Measurements from ENCODE around the gene KLLN. TPM values are rescaled to one million over a fixed set of nuclear protein-coding genes. Genes with fewer than 3 reads are reported as not detected.

Gene KLLN
- total and polyA plus RNA-seq, 9 of the 15 experiments (the other 6 are each of a cell fraction or from before 2014, with no cell fraction given): 0.07 to 0.40 (median 0.25) TPM

- TF ChIP-seq CREBBP (IDR thresholded peaks at IDR 0.05; ENCODE audit: low read depth, low read length) (no peak), MCM7 (IDR thresholded peaks at IDR 0.05) (no peak), NR4A1 (CRISPR knock-in tag; IDR thresholded peaks at IDR 0.05) (no peak), NR4A1 (tag; IDR thresholded peaks at IDR 0.05) (no peak), CSDE1 (IDR thresholded peaks at IDR 0.05) (no peak), NONO (IDR thresholded peaks at IDR 0.05; ENCODE audit: low read depth in 2 of 2, low read length in 1 of 2) (no peak), SRF (CRISPR knock-in tag; IDR thresholded peaks at IDR 0.05) (no peak), CREB1 (IDR thresholded peaks at IDR 0.05) (no peak), CREB1 (CRISPR knock-in tag; IDR thresholded peaks at IDR 0.05) (0 out of 2 replicates have a peak, but pooled peaks have one; percentile 39), ZNF76 (CRISPR knock-in tag; IDR thresholded peaks at IDR 0.05; ENCODE audit: borderline replicate concordance) (no peak), SOX6 (IDR thresholded peaks at IDR 0.05) (no peak), ZFPM2 (CRISPR knock-in tag; IDR thresholded peaks at IDR 0.05) (no peak), ETV5 (CRISPR knock-in tag; IDR thresholded peaks at IDR 0.05; ENCODE audit: low read depth) (no peak), FOXA1 (IDR thresholded peaks at IDR 0.05; ENCODE audit: borderline replicate concordance) (no peak), ZNF507 (tag; conservative IDR thresholded peaks at IDR 0.05) (no peak)
- TF ChIP-seq, protein P1, sequence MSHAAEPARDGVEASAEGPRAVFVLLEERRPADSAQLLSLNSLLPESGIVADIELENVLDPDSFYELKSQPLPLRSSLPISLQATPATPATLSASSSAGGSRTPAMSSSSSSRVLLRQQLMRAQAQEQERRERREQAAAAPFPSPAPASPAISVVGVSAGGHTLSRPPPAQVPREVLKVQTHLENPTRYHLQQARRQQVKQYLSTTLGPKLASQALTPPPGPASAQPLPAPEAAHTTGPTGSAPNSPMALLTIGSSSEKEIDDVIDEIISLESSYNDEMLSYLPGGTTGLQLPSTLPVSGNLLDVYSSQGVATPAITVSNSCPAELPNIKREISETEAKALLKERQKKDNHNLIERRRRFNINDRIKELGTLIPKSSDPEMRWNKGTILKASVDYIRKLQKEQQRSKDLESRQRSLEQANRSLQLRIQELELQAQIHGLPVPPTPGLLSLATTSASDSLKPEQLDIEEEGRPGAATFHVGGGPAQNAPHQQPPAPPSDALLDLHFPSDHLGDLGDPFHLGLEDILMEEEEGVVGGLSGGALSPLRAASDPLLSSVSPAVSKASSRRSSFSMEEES (CRISPR knock-in tag; IDR thresholded peaks at IDR 0.05): no peak
- TF ChIP-seq, protein P2, sequence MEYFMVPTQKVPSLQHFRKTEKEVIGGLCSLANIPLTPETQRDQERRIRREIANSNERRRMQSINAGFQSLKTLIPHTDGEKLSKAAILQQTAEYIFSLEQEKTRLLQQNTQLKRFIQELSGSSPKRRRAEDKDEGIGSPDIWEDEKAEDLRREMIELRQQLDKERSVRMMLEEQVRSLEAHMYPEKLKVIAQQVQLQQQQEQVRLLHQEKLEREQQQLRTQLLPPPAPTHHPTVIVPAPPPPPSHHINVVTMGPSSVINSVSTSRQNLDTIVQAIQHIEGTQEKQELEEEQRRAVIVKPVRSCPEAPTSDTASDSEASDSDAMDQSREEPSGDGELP (CRISPR knock-in tag; IDR thresholded peaks at IDR 0.05; ENCODE audit: borderline replicate concordance): no peak
- TF ChIP-seq, protein P3, sequence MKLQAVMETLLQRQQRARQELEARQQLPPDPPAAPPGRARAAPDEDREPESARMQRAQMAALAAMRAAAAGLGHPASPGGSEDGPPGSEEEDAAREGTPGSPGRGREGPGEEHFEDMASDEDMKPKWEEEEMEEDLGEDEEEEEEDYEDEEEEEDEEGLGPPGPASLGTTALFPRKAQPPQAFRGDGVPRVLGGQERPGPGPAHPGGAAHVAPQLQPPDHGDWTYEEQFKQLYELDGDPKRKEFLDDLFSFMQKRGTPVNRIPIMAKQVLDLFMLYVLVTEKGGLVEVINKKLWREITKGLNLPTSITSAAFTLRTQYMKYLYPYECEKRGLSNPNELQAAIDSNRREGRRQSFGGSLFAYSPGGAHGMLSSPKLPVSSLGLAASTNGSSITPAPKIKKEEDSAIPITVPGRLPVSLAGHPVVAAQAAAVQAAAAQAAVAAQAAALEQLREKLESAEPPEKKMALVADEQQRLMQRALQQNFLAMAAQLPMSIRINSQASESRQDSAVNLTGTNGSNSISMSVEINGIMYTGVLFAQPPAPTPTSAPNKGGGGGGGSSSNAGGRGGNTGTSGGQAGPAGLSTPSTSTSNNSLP (IDR thresholded peaks at IDR 0.05; ENCODE audit: borderline replicate concordance, low read depth, low read length): no peak
- TF ChIP-seq, protein P4, sequence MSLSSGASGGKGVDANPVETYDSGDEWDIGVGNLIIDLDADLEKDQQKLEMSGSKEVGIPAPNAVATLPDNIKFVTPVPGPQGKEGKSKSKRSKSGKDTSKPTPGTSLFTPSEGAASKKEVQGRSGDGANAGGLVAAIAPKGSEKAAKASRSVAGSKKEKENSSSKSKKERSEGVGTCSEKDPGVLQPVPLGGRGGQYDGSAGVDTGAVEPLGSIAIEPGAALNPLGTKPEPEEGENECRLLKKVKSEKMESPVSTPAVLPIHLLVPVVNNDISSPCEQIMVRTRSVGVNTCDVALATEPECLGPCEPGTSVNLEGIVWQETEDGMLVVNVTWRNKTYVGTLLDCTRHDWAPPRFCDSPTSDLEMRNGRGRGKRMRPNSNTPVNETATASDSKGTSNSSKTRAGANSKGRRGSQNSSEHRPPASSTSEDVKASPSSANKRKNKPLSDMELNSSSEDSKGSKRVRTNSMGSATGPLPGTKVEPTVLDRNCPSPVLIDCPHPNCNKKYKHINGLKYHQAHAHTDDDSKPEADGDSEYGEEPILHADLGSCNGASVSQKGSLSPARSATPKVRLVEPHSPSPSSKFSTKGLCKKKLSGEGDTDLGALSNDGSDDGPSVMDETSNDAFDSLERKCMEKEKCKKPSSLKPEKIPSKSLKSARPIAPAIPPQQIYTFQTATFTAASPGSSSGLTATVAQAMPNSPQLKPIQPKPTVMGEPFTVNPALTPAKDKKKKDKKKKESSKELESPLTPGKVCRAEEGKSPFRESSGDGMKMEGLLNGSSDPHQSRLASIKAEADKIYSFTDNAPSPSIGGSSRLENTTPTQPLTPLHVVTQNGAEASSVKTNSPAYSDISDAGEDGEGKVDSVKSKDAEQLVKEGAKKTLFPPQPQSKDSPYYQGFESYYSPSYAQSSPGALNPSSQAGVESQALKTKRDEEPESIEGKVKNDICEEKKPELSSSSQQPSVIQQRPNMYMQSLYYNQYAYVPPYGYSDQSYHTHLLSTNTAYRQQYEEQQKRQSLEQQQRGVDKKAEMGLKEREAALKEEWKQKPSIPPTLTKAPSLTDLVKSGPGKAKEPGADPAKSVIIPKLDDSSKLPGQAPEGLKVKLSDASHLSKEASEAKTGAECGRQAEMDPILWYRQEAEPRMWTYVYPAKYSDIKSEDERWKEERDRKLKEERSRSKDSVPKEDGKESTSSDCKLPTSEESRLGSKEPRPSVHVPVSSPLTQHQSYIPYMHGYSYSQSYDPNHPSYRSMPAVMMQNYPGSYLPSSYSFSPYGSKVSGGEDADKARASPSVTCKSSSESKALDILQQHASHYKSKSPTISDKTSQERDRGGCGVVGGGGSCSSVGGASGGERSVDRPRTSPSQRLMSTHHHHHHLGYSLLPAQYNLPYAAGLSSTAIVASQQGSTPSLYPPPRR (CRISPR knock-in tag; IDR thresholded peaks at IDR 0.05; ENCODE audit: borderline replicate concordance): no peak
These were observed at the start of gene KLLN, which contains the start of gene PTEN (continued) for GRCh38 chr10:87863053-87863943.
